IMR-90 (cell line): ENCODE results near the gene PNMA8A. TPM values are rescaled to one million over a fixed set of nuclear protein-coding genes. Genes with fewer than 3 reads are reported as not detected.

Source experiments
- ATAC-seq: fragments of 200-7000 bp; cut with Tn5 transposase; 2 replicates; pipeline ENCODE4 v1.9.1; 2020; ENCODE audit warnings: low read depth, mild to moderate bottlenecking, moderate library complexity
- BruUV-seq: library from RNA; stranded (reverse); fragments of 400-500 nt; replicated peaks from 2 replicates; lab custom pipeline; 2021; lab: Mats Ljungman, UMichigan
- CTCF ChIA-PET: fragments of 300-600 bp; formaldehyde crosslinking; extraction: SDS; loops from one replicate; lab custom pipeline; 2021; ENCODE audit warnings: antibody characterized with exemption; lab: Yijun Ruan, JAX
- POLR2A ChIA-PET: fragments of 300-600 bp; sonication (Branson Sonifier 250); formaldehyde crosslinking; loops from one replicate; lab custom pipeline; 2022; ENCODE audit warnings: antibody characterized with exemption; ENCODE audit not compliant: unreplicated experiment; lab: Charles Lee
- DNase-seq: peaks from one replicate; pipeline ENCODE4 v3.0.0; 2013
- H2AFZ ChIP-seq: replicated peaks from 2 replicates; pipeline ENCODE3; 2013; ENCODE audit warnings: low read length, mild to moderate bottlenecking; ENCODE audit not compliant: poor library complexity
- H2AK5ac ChIP-seq: 2 replicates; pipeline ENCODE4 v1.6.1; 2013; ENCODE audit warnings: low read depth, low read length, inconsistent platforms
- H2AK9ac ChIP-seq: replicated peaks from 2 replicates; pipeline ENCODE3; 2013; ENCODE audit warnings: mild to moderate bottlenecking, low read depth, low read length, moderate library complexity; ENCODE audit not compliant: poor library complexity
- H2BK120ac ChIP-seq: 2 replicates; pipeline ENCODE4 v1.6.1; 2013; ENCODE audit warnings: low read depth, low read length, inconsistent platforms
- H2BK15ac ChIP-seq: 3 replicates; pipeline ENCODE4 v1.6.1; 2013; ENCODE audit warnings: low read depth, low read length, inconsistent platforms
- H2BK20ac ChIP-seq: 2 replicates; pipeline ENCODE4 v1.6.1; 2013; ENCODE audit warnings: low read depth, mild to moderate bottlenecking, inconsistent platforms, low read length, moderate library complexity
- H2BK5ac ChIP-seq: 2 replicates; pipeline ENCODE4 v1.6.1; 2013; ENCODE audit warnings: mild to moderate bottlenecking, low read depth, low read length, inconsistent platforms; ENCODE audit not compliant: poor library complexity, severe bottlenecking
- H3K14ac ChIP-seq: replicated peaks from 2 replicates; pipeline ENCODE4 v1.6.1; 2013; ENCODE audit warnings: low read depth, low read length, inconsistent platforms
- H3K18ac ChIP-seq: 2 replicates; pipeline ENCODE4 v1.6.1; 2013; ENCODE audit warnings: low read depth, low read length, control low read depth
- H3K23ac ChIP-seq: 2 replicates; pipeline ENCODE4 v1.6.1; 2013; ENCODE audit warnings: low read depth, low read length, inconsistent platforms
- H3K27ac ChIP-seq: 2 replicates; pipeline ENCODE4 v1.5.1; 2013; ENCODE audit warnings: mild to moderate bottlenecking, control low read depth, low read length; ENCODE audit not compliant: insufficient read depth
- H3K27me3 ChIP-seq: 2 replicates; pipeline ENCODE4 v1.6.1; 2013; ENCODE audit warnings: low read length; ENCODE audit not compliant: control insufficient read depth, insufficient read depth
- H3K36me3 ChIP-seq: 2 replicates; pipeline ENCODE4 v1.6.1; 2013; ENCODE audit warnings: low read length, mixed read lengths; ENCODE audit not compliant: control insufficient read depth, insufficient read depth
- H3K4ac ChIP-seq: 2 replicates; pipeline ENCODE4 v1.6.1; 2013; ENCODE audit warnings: low read depth, low read length, inconsistent platforms
- H3K4me1 ChIP-seq: 2 replicates; pipeline ENCODE4 v1.6.1; 2013; ENCODE audit warnings: low read length, mixed read lengths; ENCODE audit not compliant: control insufficient read depth, insufficient read depth
- H3K4me2 ChIP-seq: 2 replicates; pipeline ENCODE4 v1.6.1; 2013; ENCODE audit warnings: low read depth, mild to moderate bottlenecking, control low read depth, low read length, moderate library complexity
- H3K4me3 ChIP-seq: 2 replicates; pipeline ENCODE4 v1.5.1; 2013; ENCODE audit warnings: low read depth, mild to moderate bottlenecking, control low read depth, low read length, moderate library complexity; ENCODE audit not compliant: insufficient read depth
- H3K56ac ChIP-seq: 2 replicates; pipeline ENCODE4 v1.6.1; 2013; ENCODE audit warnings: low read length, inconsistent platforms; ENCODE audit not compliant: insufficient read depth; ENCODE audit errors: extremely low read depth
- H3K79me1 ChIP-seq, 2 experiments: 2 replicates each; pipeline ENCODE4 v1.6.1; 2013; ENCODE audit warnings: low read length in 2 of 2, inconsistent platforms in 1 of 2, low read depth in 1 of 2
- H3K9ac ChIP-seq: 2 replicates; pipeline ENCODE4 v1.6.1; 2013; ENCODE audit warnings: low read depth, low read length, control low read depth
- H3K9me1 ChIP-seq: 2 replicates; pipeline ENCODE4 v1.6.1; 2013; ENCODE audit warnings: low read length, inconsistent platforms; ENCODE audit not compliant: insufficient read depth
- H3K9me3 ChIP-seq: 2 replicates; pipeline ENCODE4 v1.6.1; 2013; ENCODE audit warnings: low read length; ENCODE audit not compliant: control insufficient read depth, insufficient read depth
- H4K20me1 ChIP-seq: 2 replicates; pipeline ENCODE4 v1.6.1; 2013; ENCODE audit warnings: low read length, inconsistent platforms; ENCODE audit not compliant: insufficient read depth
- H4K5ac ChIP-seq: 2 replicates; pipeline ENCODE4 v1.6.1; 2013; ENCODE audit warnings: mild to moderate bottlenecking, low read depth, low read length, control low read depth
- H4K8ac ChIP-seq, 2 experiments: 2 replicates each; pipeline ENCODE4 v1.6.1; 2013; ENCODE audit warnings: low read depth in 2 of 2, low read length in 2 of 2, control low read depth in 1 of 2, inconsistent platforms in 1 of 2
- H4K91ac ChIP-seq: 2 replicates; pipeline ENCODE4 v1.6.1; 2013; ENCODE audit warnings: low read depth, low read length, inconsistent platforms; ENCODE audit not compliant: insufficient read depth
- POLR2A ChIP-seq: IDR thresholded peaks from 2 replicates; pipeline ENCODE4 v1.6.1; 2012; ENCODE audit warnings: mild to moderate bottlenecking, low read depth, low read length
- RAD21 ChIP-seq: IDR thresholded peaks from 2 replicates; pipeline ENCODE4 v1.6.1; 2012; ENCODE audit warnings: low read length, improper control_type of control experiment
- SMC3 ChIP-seq: fragments of 150-350 bp; IDR thresholded peaks from 2 replicates; pipeline ENCODE4 v1.6.1; 2016; ENCODE audit warnings: low read depth, mild to moderate bottlenecking, antibody characterized with exemption, low read length, moderate library complexity
- WGBS, 2 experiments: methylation state at CpG; one replicate each; pipeline versions ENCODE4 v1.1.5 to v1.1.7; 2013; ENCODE audit warnings: missing lambda C conversion rate in 2 of 2; ENCODE audit not compliant: insufficient read length in 1 of 2; ENCODE audit errors: extremely low coverage in 2 of 2; 5-methylcytosine and 5-hydroxymethylcytosine counted together
- dilution Hi-C: fragments of 300-500 bp; cut with HindIII; formaldehyde crosslinking; loops from one replicate; pipeline ENCODE4 v1.14.3; 2018; ENCODE audit warnings: low sequenced_read_pairs; ENCODE audit not compliant: unreplicated experiment
- in situ Hi-C: fragments of 300-500 bp; cut with MboI; formaldehyde crosslinking; loops from 3 replicates; pipeline ENCODE4 v1.14.3; 2019; ENCODE audit warnings: low sequenced_read_pairs, inconsistent platforms, mixed read lengths
- intact Hi-C: fragments of 100-400 bp; cut with micrococcal nuclease; formaldehyde crosslinking; loops from 2 replicates; pipeline ENCODE4 v1.10.0; 2022
- polyA plus RNA-seq, 3 experiments: library from polyadenylated mRNA; depleted of rRNA; stranded (reverse); fragments of >200 nt; gene quantifications; 2 replicates each; pipeline ENCODE4 v1.2.3, GENCODE V29; 2012; ENCODE audit warnings: low replicate concordance in 1 of 3
- total RNA-seq: library from RNA; depleted of rRNA; stranded (reverse); fragments of >200 nt; gene quantifications from 2 replicates; pipeline ENCODE4 v1.2.3, GENCODE V29; 2012
- TF ChIP-seq, protein P1 (sequence below): conservative IDR thresholded peaks from 2 replicates; pipeline ENCODE4 v1.5.1; 2012; ENCODE audit warnings: mild to moderate bottlenecking, low read depth, low read length, improper control_type of control experiment

The PNMA8A gene
- total and polyA plus RNA-seq, 2 of the 4 experiments (the other 2 are of a cell fraction) = 0.77 to 0.90 TPM

DNA sequence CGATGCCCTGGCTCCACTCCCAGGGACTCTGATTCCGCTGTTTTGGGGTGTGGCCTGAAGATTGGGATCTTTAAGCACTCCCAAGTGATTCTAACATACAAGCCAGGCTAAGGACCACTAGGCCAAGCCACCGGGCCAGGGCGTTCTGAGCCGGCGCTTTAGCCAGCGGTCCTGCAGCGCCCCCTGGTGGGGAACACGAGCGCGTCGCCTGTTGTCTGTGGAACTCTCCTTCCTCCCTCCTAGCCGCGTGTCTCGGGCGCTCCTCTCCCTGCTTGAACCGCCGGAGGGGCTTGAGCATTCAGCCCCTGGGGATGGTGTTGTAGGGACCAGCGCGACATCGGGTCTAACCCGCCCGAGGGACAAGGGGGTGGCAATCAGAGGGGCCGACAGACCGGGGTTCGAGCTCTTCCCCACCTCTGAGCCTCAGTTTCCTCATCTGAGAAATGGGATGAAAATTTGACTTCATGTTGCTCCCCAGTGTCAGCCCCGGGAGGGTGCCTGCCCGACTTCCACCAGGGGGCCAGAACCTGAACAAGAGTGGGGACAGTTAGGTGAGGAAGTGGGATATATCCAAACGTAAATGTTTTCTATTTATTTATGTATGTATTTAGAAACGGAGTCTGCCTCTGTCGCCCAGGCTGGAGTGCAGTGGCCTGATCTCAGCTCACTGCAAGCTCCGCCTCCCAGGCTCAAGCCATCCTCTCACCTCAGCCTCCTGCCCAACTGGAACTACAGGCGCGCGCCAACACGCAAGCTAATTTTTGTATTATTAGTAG lies 42.3 kb upstream of the PNMA8A start:
- no peak overlapping the region for H2AK9ac ChIP-seq
- POLR2A ChIA-PET = no interaction called here
- intact Hi-C loops = loop anchor here (1.0 to 2.0 kb wide), 3 partner anchors 25 to 233 kb away; no protein-coding TSS in a partner anchor
- H3K27me3 ChIP-seq = peaks cover 10% of the 10 kb centered on the region
- no peak overlapping the region for H3K9ac ChIP-seq
- H3K9me3 ChIP-seq = peaks cover 9% of the 10 kb centered on the region
- no peak overlapping the region for H2BK5ac ChIP-seq
- H3K18ac ChIP-seq = no peak overlapping the region
- CTCF ChIA-PET = interaction anchor here (0.7 kb wide), 1 partner anchor 113 kb away, joined by 3 read pairs; no protein-coding TSS in a partner anchor
- H4K91ac ChIP-seq = no peak overlapping the region
- no peaks in the 10 kb centered on the region; the same call in 1 of the 2 replicates for H3K9me1 ChIP-seq
- H4K5ac ChIP-seq = no peak overlapping the region
- DNase-seq = peak; percentile 51
- no peak overlapping the region for H2BK15ac ChIP-seq
- peak overlapping the region; percentile 81 for H2AFZ ChIP-seq
- H3K4me1 ChIP-seq = no peaks in the 10 kb centered on the region
- TF ChIP-seq POLR2A (no peak), RAD21 (peak; percentile 86), SMC3 (peak; percentile 73)
- TF ChIP-seq, protein P1, sequence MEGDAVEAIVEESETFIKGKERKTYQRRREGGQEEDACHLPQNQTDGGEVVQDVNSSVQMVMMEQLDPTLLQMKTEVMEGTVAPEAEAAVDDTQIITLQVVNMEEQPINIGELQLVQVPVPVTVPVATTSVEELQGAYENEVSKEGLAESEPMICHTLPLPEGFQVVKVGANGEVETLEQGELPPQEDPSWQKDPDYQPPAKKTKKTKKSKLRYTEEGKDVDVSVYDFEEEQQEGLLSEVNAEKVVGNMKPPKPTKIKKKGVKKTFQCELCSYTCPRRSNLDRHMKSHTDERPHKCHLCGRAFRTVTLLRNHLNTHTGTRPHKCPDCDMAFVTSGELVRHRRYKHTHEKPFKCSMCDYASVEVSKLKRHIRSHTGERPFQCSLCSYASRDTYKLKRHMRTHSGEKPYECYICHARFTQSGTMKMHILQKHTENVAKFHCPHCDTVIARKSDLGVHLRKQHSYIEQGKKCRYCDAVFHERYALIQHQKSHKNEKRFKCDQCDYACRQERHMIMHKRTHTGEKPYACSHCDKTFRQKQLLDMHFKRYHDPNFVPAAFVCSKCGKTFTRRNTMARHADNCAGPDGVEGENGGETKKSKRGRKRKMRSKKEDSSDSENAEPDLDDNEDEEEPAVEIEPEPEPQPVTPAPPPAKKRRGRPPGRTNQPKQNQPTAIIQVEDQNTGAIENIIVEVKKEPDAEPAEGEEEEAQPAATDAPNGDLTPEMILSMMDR = peak; percentile 84
- no peaks in the 10 kb centered on the region for H4K20me1 ChIP-seq
- ATAC-seq = peak; percentile 91
- no peak overlapping the region for H3K23ac ChIP-seq
- no peak overlapping the region for H3K14ac ChIP-seq
- no peak overlapping the region for H3K4me3 ChIP-seq
- H3K79me1 ChIP-seq = no peaks in the 10 kb centered on the region
- dilution Hi-C loops = no loop called here
- no TSS peak for BruUV-seq
- no peak overlapping the region for H3K4ac ChIP-seq
- H3K27ac ChIP-seq = no peak overlapping the region
- H3K36me3 ChIP-seq = no peaks in the 10 kb centered on the region
- in situ Hi-C loops = no loop called here
- H4K8ac ChIP-seq = no peak overlapping the region
- H2BK20ac ChIP-seq = no peak overlapping the region
- 100% methylated on average over 4 of the region's 36 CpGs; no CpG with 5 or more reads in 1 of the 2 experiments for WGBS, 2 experiments
- no peak overlapping the region for H2AK5ac ChIP-seq
- H2BK120ac ChIP-seq = no peak overlapping the region
- H3K4me2 ChIP-seq = no peak overlapping the region
- no peak overlapping the region for H3K56ac ChIP-seq
